ENCODE results near the gene INSC. TPM values are rescaled to one million over a fixed set of nuclear protein-coding genes. Genes with fewer than 3 reads are reported as not detected.

INSC gene
- total RNA-seq, 1 experiment from 2014 or later, result 1.7 TPM

DNA sequence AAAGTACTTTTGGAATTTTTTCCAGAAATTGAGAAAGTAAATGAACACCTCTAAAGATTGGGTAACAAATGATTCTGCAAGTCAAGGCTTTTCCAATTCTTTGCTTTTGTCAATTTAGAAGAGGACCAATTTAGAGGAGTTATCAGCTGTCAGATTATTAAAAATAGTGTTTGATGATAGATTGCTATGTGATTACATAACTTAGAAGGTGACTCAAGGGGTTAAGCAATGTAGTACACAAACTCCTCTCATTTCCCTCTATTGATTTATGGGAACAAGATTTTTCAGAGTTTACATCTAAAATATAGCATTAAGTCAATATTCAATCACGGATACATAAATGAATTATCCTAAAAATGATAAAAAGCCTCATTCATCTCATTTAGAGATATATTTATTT lies 70.3 kb downstream of the INSC start:
- no peak for DNase-seq (ENCODE audit: low spot score)

DNA sequence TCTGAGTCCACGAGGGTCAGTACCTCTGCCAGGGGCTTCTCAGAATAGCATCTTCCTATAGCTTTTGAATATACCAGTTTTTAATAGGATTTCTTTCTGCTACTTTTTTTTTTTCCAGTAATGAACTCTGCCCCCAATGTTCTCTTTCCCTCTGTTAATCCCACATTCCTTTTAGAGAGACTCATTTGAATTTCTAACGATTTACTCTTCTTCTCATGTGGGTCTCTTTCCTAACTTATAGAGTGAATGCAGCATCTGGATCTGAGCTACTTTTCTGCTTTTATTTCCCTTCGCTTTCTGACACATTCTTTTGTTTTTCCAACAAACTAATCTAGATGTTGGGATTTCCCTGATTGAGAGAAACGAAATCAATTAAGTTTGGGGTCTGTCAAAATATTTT lies 71.4 kb downstream of the INSC start:
- DNase-seq (ENCODE audit: low spot score), result no peak

DNA sequence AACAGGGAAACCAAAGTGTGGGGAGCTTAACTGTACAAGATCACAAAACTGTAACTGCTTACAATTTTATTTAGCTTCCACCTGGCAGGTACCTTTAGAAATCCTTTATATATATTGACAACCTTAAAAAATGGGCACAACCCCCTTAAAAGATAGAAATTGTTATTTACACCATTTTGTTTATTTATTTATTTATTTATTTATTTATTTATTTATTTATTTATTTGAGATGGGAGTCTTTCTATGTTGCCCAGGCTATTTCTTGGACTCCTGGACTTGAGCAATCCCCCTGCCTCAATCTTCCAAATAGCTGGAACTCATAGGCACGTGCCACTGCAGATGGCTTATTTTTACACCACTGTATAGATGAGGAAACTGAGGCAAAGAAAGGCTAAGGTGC lies 74.5 kb downstream of the INSC start:
- DNase-seq (ENCODE audit: low spot score), result no peak

DNA sequence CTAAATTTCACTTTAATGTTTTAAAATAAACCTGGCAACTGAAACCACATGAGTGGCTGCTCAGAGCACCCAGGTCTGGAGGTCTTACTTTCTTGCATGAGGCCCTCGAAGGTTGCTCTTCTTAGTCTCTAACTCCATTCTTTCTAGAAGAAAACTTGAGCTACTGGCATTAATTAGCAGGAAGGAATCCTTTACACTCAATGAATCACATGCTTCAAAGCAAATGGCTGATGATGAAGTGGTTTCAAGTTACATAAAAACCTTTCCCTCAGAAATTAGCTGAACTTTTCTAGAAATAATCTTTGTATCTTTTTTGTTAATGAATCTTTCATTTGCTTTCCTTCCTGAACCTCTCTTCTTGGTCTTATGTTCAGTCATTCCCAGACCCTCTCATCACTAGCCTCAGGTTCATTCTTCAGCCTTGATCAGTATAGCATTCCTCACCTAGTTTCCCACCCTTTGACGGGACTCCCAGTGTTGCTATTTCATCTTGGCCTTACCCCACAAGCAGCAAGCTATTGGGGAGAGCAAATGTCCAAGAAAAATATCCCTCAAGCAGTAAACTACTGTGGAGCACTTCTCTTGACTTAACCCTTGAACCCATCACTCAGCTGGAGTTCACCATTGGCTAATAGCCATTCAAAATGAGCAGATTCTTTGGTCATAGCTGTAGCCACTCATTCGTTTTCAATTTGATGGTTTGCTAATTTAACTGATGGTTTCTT lies 75.1 kb downstream of the INSC start:
- no peak for DNase-seq (ENCODE audit: low spot score)

DNA sequence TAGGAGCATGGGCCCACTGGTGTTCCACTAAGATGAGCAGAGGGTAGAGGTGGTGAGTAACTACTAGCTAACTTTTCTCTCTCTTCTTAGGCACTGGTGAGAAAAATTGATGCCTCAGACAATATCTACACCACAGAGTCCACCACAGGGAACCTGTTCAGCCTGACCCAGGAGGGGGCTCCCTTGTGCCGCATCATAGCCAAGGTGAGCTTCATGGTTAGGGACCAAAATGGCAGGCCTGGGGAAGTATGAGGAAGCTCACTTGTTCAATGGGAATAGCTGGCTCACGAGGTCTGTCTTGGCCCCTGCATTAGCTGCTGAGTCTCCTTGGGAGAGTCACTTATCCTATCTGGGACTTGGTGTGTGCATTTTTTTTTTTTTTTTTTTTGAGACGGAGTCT lies 75.9 kb downstream of the INSC start:
- no peak for DNase-seq (ENCODE audit: low spot score)

DNA sequence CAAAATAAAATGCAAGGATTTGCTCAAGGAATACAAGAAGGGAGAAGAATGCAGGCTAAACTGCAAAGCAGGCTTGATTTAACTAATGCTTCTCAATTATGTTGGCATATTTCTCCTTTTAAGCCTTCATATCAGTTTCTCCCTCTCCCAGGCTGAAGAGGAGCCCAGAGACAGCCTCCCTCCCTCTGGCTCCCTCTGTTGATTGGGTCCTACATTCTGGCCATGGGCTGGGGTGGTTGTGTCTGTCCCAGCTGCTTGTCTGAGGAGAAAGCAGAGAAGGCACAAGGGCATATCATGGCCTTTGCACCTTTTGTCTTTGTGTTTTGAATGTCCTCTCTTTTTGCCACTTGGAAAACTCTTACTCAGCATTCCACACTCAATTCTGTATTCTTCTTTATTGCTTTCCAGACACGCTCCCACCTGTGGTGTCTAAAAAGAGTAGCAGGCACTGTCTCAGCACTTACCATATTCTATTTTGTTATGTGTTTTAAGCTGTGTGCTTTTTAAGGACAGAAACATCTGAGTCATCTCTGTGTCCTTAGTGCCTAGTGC lies 77.4 kb downstream of the INSC start:
- DNase-seq (ENCODE audit: low spot score), result no peak

DNA sequence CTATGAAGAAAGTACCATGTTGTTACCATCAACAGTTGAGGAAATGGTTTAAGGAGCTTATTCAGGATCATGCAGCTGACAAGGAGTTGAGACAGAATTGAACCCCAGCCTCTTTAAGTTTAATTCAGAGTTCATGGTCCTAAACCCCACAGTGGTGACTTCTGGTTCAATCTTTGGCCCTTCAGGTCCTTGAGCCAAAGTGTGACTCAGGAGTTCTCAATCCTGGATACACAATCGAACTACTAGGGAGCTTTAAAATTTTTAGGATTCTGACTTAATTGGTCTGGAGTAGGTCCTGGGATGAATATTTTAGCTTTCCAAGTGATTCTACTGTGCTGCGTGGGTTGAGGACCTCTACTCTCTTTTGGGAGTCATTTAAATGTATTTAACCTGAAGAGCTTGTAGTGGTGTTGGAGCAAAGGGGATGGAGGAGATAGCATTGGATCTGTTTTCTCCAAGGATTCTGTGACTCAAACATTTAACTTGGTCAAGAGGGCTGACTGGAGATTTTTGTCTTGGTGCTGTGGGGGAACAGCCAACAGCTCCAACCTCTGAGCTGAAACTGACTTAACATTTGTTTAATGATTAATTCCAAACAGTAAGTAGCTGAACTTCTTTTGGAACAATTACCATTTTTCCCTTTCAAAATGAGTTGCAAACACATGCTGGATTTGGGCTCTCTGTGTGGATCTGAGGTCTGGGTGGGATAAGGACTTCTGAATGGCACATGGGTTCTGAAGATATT lies 80.1 kb downstream of the INSC start:
- no peak for DNase-seq (ENCODE audit: low spot score)

DNA sequence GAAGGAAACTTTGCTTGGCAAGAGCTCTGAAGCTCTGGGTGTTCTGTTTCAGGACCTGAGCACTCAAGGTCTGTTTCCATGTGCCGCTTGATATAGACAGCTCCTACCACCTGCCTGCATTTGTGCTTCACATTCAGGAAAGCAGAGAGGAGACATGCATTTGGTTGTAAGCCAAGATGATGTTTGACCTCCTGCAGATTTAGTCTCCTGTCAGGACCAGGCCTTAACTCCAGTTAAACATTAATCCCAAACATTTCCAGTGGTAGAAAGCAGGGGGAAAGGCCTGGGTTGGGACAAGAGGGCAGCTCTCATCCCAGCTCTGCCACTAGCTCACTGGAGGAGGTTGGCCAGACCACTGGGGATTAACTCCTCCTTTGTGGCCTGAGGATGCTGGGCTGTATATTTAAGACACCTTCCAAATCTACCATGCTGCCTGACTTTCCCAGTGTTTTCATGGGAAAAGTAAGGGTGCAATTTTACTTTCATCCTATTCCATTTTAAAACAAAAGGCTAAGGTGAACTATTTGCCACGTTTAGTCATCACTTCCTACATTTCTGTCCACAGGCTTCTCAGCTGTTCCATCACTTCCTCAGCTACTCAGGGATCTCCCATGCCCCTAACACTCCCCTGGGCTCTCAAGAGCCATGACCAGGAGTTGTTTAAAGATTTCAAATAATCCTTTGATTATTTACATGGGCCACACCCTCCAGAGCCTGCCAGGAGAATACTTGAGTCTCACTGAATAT lies 80.9 kb downstream of the INSC start:
- peak; percentile 16 for DNase-seq (ENCODE audit: low spot score)

DNA sequence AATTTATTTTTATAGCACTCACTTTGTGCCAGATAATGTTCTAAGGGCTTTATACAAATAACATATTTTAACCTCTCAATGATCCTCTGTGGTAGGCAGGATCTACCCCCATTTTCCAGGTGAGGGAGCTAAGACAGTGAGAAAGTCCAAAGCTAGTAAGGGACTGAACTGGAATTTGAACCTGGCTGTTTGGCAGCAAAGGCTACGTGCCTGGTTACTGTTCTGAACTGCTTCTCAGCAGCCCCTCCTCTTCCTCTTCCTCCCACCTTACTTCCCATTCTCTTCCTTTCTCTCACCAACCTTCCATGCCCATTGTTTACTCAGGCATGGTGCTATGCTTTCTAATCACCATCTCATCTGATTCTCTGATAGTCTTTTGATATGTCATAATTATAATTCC lies 82.0 kb downstream of the INSC start:
- no peak for DNase-seq (ENCODE audit: low spot score)

DNA sequence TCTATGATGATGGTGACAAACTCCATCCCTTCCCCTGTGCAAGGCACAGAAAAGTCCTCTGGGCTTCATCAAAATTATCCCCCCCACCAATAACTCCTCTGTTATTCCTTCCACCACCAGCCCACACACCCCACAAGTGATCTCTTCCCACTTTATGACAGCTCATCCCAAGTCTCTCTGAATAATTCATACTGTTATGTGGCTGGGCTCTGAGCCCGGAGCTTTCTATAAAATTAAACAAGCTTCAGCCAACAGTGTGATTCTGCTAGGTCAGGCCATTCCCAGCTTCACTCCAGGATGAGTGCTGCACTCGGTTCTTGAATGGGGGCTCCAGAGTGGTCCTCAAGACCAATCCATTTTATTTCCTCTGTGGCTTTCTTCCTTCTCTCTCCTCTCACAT lies 83.0 kb downstream of the INSC start:
- no peak for DNase-seq (ENCODE audit: low spot score)

DNA sequence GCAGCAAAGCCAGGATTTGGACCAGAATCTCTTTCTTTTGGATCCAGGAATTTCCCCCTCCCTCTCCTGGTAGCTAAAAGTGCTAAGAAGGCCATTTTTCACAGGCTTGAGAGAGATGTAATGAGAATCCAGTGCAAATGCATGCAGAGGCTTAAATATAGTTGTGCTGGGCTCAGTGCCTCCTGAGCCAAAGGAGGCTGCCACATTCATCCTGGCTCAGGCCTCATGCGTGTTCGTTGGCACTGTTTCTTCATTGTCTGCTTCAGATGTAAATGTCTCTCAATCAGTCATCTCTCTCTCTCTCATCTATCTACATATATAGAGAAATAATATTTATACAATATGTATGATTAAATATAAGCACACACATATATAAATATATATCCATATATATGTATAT lies 83.6 kb downstream of the INSC start:
- no peak for DNase-seq (ENCODE audit: low spot score)

DNA sequence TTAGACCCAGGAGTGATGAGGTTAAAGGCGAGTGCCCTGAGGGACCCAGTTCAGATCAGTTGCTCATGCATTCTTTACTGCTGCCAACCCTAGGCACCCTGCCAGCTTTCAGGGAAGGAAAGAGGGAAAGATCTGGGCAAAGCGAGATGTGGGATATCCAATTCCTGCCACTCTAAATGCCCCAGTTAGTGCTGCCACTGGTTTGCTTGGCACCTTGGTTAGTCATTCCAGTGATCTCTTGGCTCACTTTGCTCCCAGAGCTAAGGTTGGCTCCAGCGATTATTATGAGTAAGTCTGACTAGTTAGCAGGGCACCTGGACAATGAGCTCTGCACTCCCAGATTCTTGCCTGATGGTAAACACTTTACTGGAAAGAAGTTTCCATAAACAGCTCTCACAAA lies 85.0 kb downstream of the INSC start:
- no peak for DNase-seq (ENCODE audit: low spot score)

DNA sequence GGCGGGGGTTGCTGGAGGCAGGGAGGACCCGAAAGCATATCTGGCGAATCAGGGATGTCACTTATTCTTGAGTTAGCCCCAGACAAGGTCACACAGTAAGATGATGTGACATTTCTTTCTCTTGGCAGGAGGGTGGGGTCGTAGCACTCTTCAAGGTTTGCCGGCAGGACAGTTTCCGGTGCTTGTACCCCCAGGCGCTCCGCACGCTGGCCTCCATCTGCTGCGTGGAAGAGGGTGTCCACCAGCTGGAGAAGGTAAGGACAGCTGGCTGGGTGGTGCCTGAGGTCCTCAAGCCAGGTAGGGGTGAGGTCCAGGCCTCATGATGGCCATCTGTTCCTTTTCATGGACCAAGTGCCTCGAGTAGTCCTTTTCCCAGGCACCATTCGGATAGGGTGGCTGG lies 86.0 kb downstream of the INSC start:
- no peak for DNase-seq (ENCODE audit: low spot score)

DNA sequence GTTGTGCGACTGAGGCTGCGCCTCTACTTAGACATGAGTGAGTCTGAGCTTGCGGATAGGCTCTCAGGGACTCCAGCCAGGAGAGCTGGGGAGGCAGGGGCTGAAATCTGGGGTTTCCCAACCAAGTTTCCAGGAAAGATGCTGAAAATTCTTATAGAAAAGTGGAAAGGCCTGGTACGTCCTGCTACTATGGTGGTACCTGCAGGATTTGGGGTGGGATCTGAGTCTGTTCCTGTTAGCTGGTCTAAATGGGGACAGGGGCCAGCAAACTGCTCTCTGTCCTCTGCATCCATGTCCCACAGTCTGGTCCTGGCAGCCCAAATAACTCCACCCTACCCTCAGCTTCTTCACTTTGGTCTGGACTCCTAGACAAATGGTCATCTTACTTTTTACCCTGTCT lies 86.9 kb downstream of the INSC start:
- no peak for DNase-seq (ENCODE audit: low spot score)

DNA sequence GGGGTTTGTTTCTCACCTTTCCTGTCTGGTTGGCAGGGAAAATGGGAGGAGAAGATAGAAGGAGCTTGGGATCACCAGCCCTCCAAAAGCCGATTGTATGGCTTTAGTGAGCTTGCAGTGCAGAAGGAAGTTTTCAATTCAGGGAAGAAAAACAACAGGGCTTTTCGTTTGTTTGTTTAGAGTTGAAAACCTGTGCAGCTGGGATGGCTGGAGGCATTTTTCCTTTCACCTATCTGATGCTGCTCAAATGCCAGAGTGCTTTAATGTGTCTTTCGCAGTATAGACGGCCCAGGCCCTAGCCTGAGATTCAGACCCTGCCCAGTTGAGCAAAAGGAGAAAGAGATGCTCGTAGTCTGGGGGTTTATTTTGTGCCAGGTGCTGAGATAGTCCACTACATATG lies 87.9 kb downstream of the INSC start:
- DNase-seq (ENCODE audit: low spot score), result no peak

DNA sequence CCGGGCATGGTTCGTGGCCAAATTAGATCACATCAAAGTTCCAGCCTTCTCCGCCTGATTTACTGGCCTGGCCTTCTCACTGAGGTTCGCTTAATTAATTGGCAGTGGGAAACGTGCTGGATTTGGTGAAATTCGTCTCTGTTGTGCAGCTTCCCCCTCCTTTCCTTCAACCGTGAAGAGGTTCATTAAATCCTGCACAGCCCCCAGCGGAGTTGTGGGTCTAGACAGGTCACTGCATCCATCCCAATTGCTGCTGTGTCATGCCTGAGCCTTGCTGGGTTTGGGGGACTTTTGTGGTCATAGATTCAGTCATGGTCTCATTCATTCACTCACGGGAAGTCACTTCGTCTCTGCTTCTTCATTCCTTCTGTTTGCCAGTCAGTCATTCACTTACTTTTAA lies 90.0 kb downstream of the INSC start:
- no peak for DNase-seq (ENCODE audit: low spot score)

DNA sequence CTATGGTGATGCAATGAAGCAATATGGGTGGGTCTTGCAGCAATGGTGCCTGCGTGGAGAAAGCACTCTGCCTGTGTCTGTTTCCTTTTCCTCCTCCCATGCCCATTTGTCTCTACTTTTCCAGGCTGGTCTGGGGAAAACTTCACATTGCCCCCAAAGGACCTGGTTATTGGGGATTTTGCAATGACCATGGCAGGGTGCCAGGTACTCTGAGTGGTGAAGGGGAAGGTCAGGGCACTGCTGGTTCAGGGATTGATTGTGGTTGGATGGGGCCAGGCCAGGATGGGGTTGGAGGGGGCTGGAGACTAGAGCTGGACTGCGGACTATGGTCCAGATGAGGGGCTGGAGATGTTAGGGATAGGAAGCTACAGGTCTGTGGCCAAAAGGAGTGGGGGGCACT lies 92.1 kb downstream of the INSC start:
- no peak for DNase-seq (ENCODE audit: low spot score)

DNA sequence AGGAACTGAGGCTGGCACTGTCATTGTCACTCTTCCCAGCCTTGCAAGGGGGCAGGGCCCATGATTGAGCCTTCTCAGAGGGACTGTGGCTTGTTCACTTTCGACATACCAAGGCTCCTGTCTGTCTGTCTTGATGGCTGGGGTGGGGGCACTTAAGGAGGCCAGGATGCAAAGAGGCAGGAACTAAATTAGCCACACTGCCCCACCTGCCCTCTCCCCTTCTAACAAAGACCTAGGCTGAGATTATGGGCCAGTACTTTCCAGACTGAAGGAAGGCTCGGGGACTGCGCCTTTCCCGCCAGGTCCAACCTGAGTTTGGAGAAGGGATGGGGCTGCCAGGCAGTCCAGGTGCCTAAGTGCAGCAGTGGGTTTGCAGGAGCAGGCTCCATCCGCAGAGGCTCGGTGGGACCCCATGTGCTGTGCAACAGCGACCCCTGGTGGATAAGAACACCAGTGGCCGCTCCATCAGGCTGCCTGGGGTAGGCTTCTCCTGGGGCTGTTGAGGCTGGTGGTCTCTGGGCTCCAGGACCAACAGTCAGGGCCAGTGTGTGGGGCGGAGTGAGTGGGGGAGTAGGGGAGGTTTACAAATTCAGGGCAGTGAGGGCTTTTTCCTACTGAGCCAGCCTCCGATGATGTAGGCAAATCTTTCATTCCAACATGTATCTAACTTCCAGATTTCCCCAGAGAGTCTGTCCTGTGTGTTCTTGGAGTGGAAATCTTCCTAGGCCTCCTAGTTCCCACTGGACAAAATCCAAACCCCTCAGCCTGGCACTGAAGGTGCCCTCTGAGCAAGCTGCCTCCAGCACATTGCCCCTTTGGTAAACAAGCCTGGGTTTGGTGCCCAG lies 93.9 kb downstream of the INSC start:
- DNase-seq (ENCODE audit: low spot score), result peak; percentile 87

DNA sequence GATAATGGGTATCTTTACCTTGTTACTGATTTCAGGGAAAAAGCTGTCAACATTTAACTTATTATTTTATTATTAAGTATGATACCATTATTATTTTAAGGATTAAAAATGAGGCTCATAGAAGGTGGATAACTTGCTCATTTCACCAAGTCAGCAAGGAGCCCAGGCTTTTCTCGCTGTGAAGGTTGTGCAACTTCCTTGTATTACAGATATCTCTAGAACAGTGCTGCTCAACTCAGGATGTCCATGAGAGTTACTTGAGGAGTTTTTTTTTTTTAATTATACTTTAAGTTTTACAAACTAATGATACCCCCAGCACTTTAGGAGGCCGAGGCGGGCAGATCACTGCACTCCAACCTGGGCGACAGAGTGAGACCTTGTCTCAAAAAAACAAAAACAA lies 98.2 kb downstream of the INSC start:
- DNase-seq (ENCODE audit: low spot score), result no peak

DNA sequence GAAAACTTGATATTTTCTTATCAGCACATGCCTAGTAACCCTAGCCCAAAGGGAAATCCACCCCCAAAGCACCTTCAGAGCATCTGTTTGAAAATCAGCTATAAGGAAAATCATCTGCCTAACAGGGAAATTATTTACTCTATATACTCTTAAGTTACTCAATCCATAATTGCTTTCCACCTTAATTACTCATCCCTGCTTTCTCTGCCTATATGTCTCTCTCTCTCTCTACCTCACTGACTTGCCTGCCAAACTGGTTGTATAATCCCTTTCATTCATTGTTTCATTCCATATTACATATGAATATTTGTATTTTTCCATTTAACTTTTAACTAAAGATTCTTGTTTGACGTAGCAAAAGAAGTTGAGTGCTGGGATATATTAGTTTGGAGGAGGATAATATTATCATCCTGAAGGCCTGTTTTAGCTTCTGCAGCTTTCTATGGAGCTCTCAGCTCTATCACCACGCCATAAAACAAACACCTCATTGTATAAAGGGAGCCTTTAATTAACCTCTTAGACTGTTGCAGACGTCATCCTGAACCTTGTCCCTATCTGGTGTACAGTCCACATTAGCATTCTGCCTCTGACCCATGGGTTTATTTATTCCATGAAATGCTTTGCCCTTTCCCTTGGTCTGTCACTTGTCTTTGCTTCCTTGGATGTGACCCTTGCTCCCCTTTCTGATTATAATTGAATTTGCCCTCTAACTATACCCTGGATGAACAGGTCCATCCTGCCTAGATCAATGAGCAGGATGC lies 98.9 kb downstream of the INSC start:
- DNase-seq (ENCODE audit: low spot score), result no peak

DNA sequence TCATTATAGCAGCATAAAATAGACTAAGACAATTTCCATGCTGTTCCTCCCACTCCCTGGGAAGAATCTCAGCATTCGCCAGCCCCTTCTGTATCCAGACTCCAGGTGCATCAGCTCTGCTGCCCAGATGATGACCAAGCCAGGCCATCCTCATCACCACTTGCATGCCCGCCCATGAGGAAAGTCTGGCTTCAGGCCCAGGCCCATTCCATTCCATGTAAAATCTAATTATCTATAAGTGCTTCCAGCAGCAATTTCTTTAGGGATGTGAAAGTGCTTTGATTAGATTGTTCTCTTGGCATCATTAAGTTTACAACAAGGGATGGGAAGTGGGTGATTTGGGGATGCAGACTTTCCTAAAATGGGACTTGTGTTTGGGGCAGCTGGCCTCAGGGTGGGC lies 100.3 kb downstream of the INSC start:
- no peak for DNase-seq (ENCODE audit: low spot score)
